Neural progenitor cell (in vitro differentiated cells): ENCODE data around the gene ASAP2. TPM values are rescaled to one million over a fixed set of nuclear protein-coding genes. Genes with fewer than 3 reads are reported as not detected.

ENCODE experiments used
- DNase-seq: peaks from one replicate; pipeline ENCODE4 v3.0.0-alpha.2; 2016; ENCODE audit warnings: low spot score
- H2AFZ ChIP-seq: fragments of 200-600 bp; sonication (generic); replicated peaks from 2 replicates; pipeline ENCODE4 v1.6.1; 2016; ENCODE audit warnings: antibody characterized with exemption
- H3F3A ChIP-seq: fragments of 200-600 bp; sonication (generic); 2 replicates; pipeline ENCODE4 v1.6.1; 2016; ENCODE audit warnings: antibody characterized with exemption, low read depth
- H3K27ac ChIP-seq: fragments of 200-600 bp; sonication (generic); 2 replicates; pipeline ENCODE4 v1.5.1; 2016; ENCODE audit warnings: mild to moderate bottlenecking
- H3K27me3 ChIP-seq: fragments of 200-600 bp; sonication (generic); 2 replicates; pipeline ENCODE4 v1.6.1; 2016; ENCODE audit warnings: mild to moderate bottlenecking, moderate library complexity
- H3K36me3 ChIP-seq: fragments of 200-600 bp; sonication (generic); 2 replicates; pipeline ENCODE4 v1.5.1; 2016
- H3K4me1 ChIP-seq: fragments of 200-600 bp; sonication (generic); 2 replicates; pipeline ENCODE4 v1.6.1; 2016; ENCODE audit warnings: mixed run types
- H3K4me2 ChIP-seq: fragments of 200-600 bp; sonication (generic); 2 replicates; pipeline ENCODE4 v1.6.1; 2016
- H3K4me3 ChIP-seq: fragments of 200-600 bp; sonication (generic); 2 replicates; pipeline ENCODE4 v1.5.1; 2016
- H3K79me2 ChIP-seq: fragments of 200-600 bp; sonication (generic); 2 replicates; pipeline ENCODE4 v1.6.1; 2016; ENCODE audit warnings: low read depth
- H3K9ac ChIP-seq: fragments of 200-600 bp; sonication (generic); 2 replicates; pipeline ENCODE4 v1.6.1; 2016
- H3K9me3 ChIP-seq: fragments of 200-600 bp; sonication (generic); 2 replicates; pipeline ENCODE4 v1.5.1; 2016; ENCODE audit warnings: low read depth
- H4K20me1 ChIP-seq: fragments of 200-600 bp; sonication (generic); 2 replicates; pipeline ENCODE4 v1.6.1; 2016; ENCODE audit warnings: low read depth
- H3K27ac Mint-ChIP-seq: 3 replicates; pipeline ENCODE4 v1.8.0; 2021; ENCODE audit warnings: mixed read lengths
- H3K27me3 Mint-ChIP-seq: 2 replicates; pipeline ENCODE4 v1.8.0; 2022; ENCODE audit warnings: low read depth, mild to moderate bottlenecking, inconsistent platforms, moderate library complexity, mixed read lengths; ENCODE audit not compliant: insufficient read depth
- H3K36me3 Mint-ChIP-seq: 3 replicates; pipeline ENCODE4 v1.8.0; 2021; ENCODE audit warnings: mixed read lengths
- H3K4me1 Mint-ChIP-seq: 3 replicates; pipeline ENCODE4 v1.8.0; 2021; ENCODE audit warnings: mixed read lengths
- H3K4me3 Mint-ChIP-seq: 3 replicates; pipeline ENCODE4 v1.8.0; 2021; ENCODE audit warnings: mild to moderate bottlenecking, moderate library complexity, mixed read lengths
- H3K9me3 Mint-ChIP-seq: 3 replicates; pipeline ENCODE4 v1.8.0; 2020; ENCODE audit warnings: mixed read lengths
- CTCF ChIP-seq: fragments of 200-600 bp; sonication (generic); IDR thresholded peaks from 2 replicates; pipeline ENCODE4 v1.5.1; 2017; ENCODE audit warnings: antibody characterized with exemption, mild to moderate bottlenecking
- EZH2 ChIP-seq: fragments of 200-600 bp; sonication (generic); IDR thresholded peaks from 2 replicates; pipeline ENCODE4 v1.6.1; 2017; ENCODE audit warnings: antibody characterized with exemption, mild to moderate bottlenecking, moderate library complexity
- EZH2phosphoT487 ChIP-seq: fragments of 200-600 bp; sonication (generic); IDR thresholded peaks from 2 replicates; pipeline ENCODE4 v1.6.1; 2017; ENCODE audit warnings: antibody characterized with exemption
- total RNA-seq: library from RNA; depleted of rRNA; stranded (reverse); fragments of >200 nt; gene quantifications from 2 replicates; pipeline ENCODE4 v1.2.3, GENCODE V29; 2015; ENCODE audit warnings: low replicate concordance

ASAP2 gene
- total RNA-seq, 1 donor from 2014 or later = 31.7 TPM

- Mint-ChIP-seq H3K27ac (no peak overlapping the region), H3K9me3 (no peaks in the 10 kb centered on the region), H3K4me3 (no peak overlapping the region), H3K36me3 (peaks cover 34% of the 10 kb centered on the region), H3K27me3 (no peaks in the 10 kb centered on the region), H3K4me1 (peaks cover 19% of the 10 kb centered on the region)
- peaks cover 6% of the 10 kb centered on the region for H4K20me1 ChIP-seq
- no peak overlapping the region for H2AFZ ChIP-seq
- no peaks in the 10 kb centered on the region for H3K36me3 ChIP-seq
- H3K9me3 ChIP-seq = no peaks in the 10 kb centered on the region
- no peak overlapping the region for H3K9ac ChIP-seq
- no peak overlapping the region for H3K27ac ChIP-seq
- H3K4me3 ChIP-seq = no peak overlapping the region
- no peaks in the 10 kb centered on the region for H3K4me1 ChIP-seq
- no peak for DNase-seq
- no peak overlapping the region for H3K4me2 ChIP-seq
- no peaks in the 10 kb centered on the region for H3F3A ChIP-seq
- no peaks in the 10 kb centered on the region for H3K79me2 ChIP-seq
- no peak for TF ChIP-seq CTCF
- no peak for TF ChIP-seq EZH2phosphoT487
- TF ChIP-seq EZH2 = no peak
- H3K27me3 ChIP-seq = no peaks in the 10 kb centered on the region
Measured at GRCh38 chr2:9285921-9286320, 79.3 kb downstream of the ASAP2 start.

GRCh38 chr2:9286554-9287399 lies 80.2 kb downstream of the ASAP2 start:
- no peak for TF ChIP-seq EZH2
- no peak for TF ChIP-seq CTCF
- no peak for TF ChIP-seq EZH2phosphoT487
- H3K27me3 ChIP-seq = no peaks in the 10 kb centered on the region
- H3K36me3 ChIP-seq = no peaks in the 10 kb centered on the region
- Mint-ChIP-seq H3K4me1 (peaks cover 19% of the 10 kb centered on the region), H3K27ac (no peak overlapping the region), H3K9me3 (no peaks in the 10 kb centered on the region), H3K27me3 (no peaks in the 10 kb centered on the region), H3K36me3 (peaks cover 30% of the 10 kb centered on the region), H3K4me3 (no peak overlapping the region)
- H3K27ac ChIP-seq = no peak overlapping the region
- no peak overlapping the region for H2AFZ ChIP-seq
- no peaks in the 10 kb centered on the region for H3K79me2 ChIP-seq
- no peak overlapping the region for H3K4me3 ChIP-seq
- H3K9me3 ChIP-seq = no peaks in the 10 kb centered on the region
- no peak overlapping the region for H3K9ac ChIP-seq
- no peak for DNase-seq
- H3K4me2 ChIP-seq = no peak overlapping the region
- no peaks in the 10 kb centered on the region for H3K4me1 ChIP-seq
- no peaks in the 10 kb centered on the region for H3F3A ChIP-seq
- H4K20me1 ChIP-seq = peaks cover 9% of the 10 kb centered on the region

DNA sequence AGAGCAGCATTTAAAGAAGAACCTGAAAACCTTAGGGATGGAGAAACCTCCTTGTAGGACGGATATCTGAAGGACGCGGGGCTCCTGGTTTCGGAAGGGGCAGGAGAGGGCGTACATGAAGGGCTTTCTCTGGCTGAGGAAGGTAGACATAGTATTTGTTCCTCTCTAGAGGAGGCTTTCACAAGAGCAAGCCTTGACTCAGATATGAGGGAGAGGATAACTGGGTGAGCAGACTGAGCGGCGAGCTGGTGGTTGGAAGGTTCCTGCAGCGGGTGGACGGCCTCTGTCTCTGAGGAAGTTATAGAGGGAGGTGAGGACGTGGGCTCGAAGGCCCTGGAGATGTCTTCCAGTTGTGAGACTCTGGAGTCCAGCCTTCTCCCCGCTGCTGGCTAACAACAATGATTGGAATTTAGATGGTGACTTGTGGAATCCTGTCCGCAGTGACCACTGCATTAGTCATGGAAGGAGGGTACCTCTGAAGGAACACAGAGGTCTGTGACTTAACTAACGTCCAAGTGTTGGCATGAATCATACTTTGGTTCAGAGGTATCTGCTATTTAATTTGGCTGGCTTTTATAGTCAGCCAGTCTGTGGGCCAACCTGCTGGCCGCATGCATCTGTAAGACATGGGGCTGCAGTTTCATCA lies 80.9 kb downstream of the ASAP2 start:
- no peak overlapping the region for H3K4me2 ChIP-seq
- peaks cover 19% of the 10 kb centered on the region for H3K4me1 Mint-ChIP-seq

More for the DNA sequence above, 80.9 kb downstream of the ASAP2 start:
- H3F3A ChIP-seq = no peaks in the 10 kb centered on the region
- no peak overlapping the region for H3K27ac Mint-ChIP-seq
- H3K27me3 Mint-ChIP-seq = no peaks in the 10 kb centered on the region
- H3K4me1 ChIP-seq = no peaks in the 10 kb centered on the region
- H3K36me3 ChIP-seq = no peaks in the 10 kb centered on the region
- no peaks in the 10 kb centered on the region for H3K79me2 ChIP-seq
- H3K9me3 Mint-ChIP-seq = no peaks in the 10 kb centered on the region
- peaks cover 26% of the 10 kb centered on the region for H3K36me3 Mint-ChIP-seq
- H3K4me3 ChIP-seq = no peak overlapping the region
- no peak for DNase-seq
- no peaks in the 10 kb centered on the region for H3K27me3 ChIP-seq
- no peaks in the 10 kb centered on the region for H3K9me3 ChIP-seq
- H3K9ac ChIP-seq = no peak overlapping the region
- no peak overlapping the region for H3K27ac ChIP-seq
- peaks cover 17% of the 10 kb centered on the region for H4K20me1 ChIP-seq
- TF ChIP-seq EZH2phosphoT487 = no peak
- TF ChIP-seq CTCF = no peak
- no peak for TF ChIP-seq EZH2
- H3K4me3 Mint-ChIP-seq = no peak overlapping the region
- no peak overlapping the region for H2AFZ ChIP-seq
